Dorsolateral prefrontal cortex (tissue), 118 donors: ENCODE data around the gene SLC38A6. TPM values are rescaled to one million over a fixed set of nuclear protein-coding genes. Genes with fewer than 3 reads are reported as not detected.

Source experiments
- total RNA-seq, 120 experiments: library from RNA; stranded (reverse); gene quantifications; one replicate each; pipeline versions ENCODE4 v1.2.3 to v1.2.4, GENCODE V29; 2022

SLC38A6 gene
- total RNA-seq, 120 experiments from 2014 or later = 28.6 to 67.0 (median 46.5) TPM

Other genes starting within 250 kb of the SLC38A6 start
- 10 to 100 TPM; 45.5 to 88.5 (median 66.3) TPM for gene MNAT1, start 246.5 kb upstream of the SLC38A6 start, total RNA-seq
- gene TRMT5, start 166 bp upstream of the SLC38A6 start, total RNA-seq = 10 to 100 TPM in 106 of 120 experiments, 1 to 10 TPM in 14; 6.8 to 21.8 (median 12.5) TPM